Esophagus muscularis mucosa (tissue), 4 donors: ENCODE data around the gene FIGNL2. TPM values are rescaled to one million over a fixed set of nuclear protein-coding genes. Genes with fewer than 3 reads are reported as not detected.
"Not testable (repeated sequence)": the region's sequence is repeated elsewhere in the genome, so short reads cannot be mapped to it uniquely, and the experiment has no call there.

ENCODE experiments used
- DNase-seq: peaks from one replicate; pipeline ENCODE4 v3.0.0-alpha.2; 2017; ENCODE audit errors: extremely low spot score
- H3K27ac ChIP-seq, 4 donors: fragments of 200-600 bp; sonication (generic); replicated peaks in 1 of 4; 1 replicate in 3 of 4; 2 replicates in 1 of 4; pipeline ENCODE4 v1.5.1; 2016 to 2019; ENCODE audit warnings: mild to moderate bottlenecking in 1 of 4
- H3K27me3 ChIP-seq, 4 donors: fragments of 200-600 bp; sonication (generic); one replicate each; pipeline versions ENCODE4 v1.5.1 to v1.6.0; 2016 to 2019
- H3K36me3 ChIP-seq, 4 donors: fragments of 200-600 bp; sonication (generic); one replicate each; pipeline ENCODE4 v1.5.1; 2016 to 2019
- H3K4me1 ChIP-seq, 4 donors: fragments of 200-600 bp; sonication (generic); one replicate each; pipeline ENCODE4 v1.5.1; 2016 to 2019
- H3K4me3 ChIP-seq, 4 donors: fragments of 200-600 bp; sonication (generic); 1 replicate in 2 of 4; 2 replicates in 2 of 4; pipeline ENCODE4 v1.5.1; 2016 to 2019; ENCODE audit warnings: mild to moderate bottlenecking in 4 of 4, moderate library complexity in 1 of 4
- H3K9me3 ChIP-seq, 4 donors: fragments of 200-600 bp; sonication (generic); 1 replicate in 3 of 4; 2 replicates in 1 of 4; pipeline ENCODE4 v1.5.1; 2016 to 2019
- CTCF ChIP-seq, 3 experiments: fragments of 200-600 bp in 2 of 3; fragments of 450-650 bp in 1 of 3; sonication (generic) in 2 of 3; IDR thresholded peaks; one replicate each; pipeline ENCODE4 v1.5.1; 2017 to 2019; ENCODE audit warnings: antibody characterized with exemption in 3 of 3, mild to moderate bottlenecking in 2 of 3, moderate library complexity in 1 of 3
- EP300 ChIP-seq: sonication (generic); formaldehyde crosslinking; IDR thresholded peaks from one replicate; pipeline ENCODE4 v1.6.1; 2017; ENCODE audit warnings: antibody characterized with exemption
- POLR2A ChIP-seq: fragments of 450-650 bp; IDR thresholded peaks from one replicate; pipeline ENCODE4 v1.6.1; 2017; ENCODE audit warnings: antibody characterized with exemption, moderate library complexity, mild to moderate bottlenecking, low read depth
- POLR2AphosphoS5 ChIP-seq, 2 donors: sonication (generic); formaldehyde crosslinking; IDR thresholded peaks; one replicate each; pipeline ENCODE4 v1.6.1; 2017; ENCODE audit warnings: antibody characterized with exemption in 2 of 2
- WGBS: methylation state at CpG from one replicate; pipeline ENCODE4 v1.1.5; 2018; 5-methylcytosine and 5-hydroxymethylcytosine counted together
- intact Hi-C: fragments of 100-400 bp; cut with DNase I; formaldehyde crosslinking; loops from one replicate; pipeline ENCODE4 v1.15.1; 2023
- total RNA-seq, 4 donors: library from RNA; depleted of rRNA; stranded (reverse); fragments of >200 nt; gene quantifications; one replicate each; pipeline versions ENCODE4 v1.1.0 to v1.2.1, GENCODE V29; 2016

The FIGNL2 gene
- total RNA-seq, 4 donors from 2014 or later = 0.23 to 0.42 (median 0.36) TPM

GRCh38 chr12:51801027-51801426 is 47.5 kb downstream of the FIGNL2 start:
- Histone ChIP-seq H3K4me3 (no peak overlapping the region), H3K36me3 (no peaks in the 10 kb centered on the region), H3K27ac (no peak overlapping the region), H3K4me1 (no peaks in the 10 kb centered on the region), H3K27me3 (no peaks in the 10 kb centered on the region), H3K9me3 (no peaks in the 10 kb centered on the region)
- intact Hi-C loops = no loop called here
- no peak for DNase-seq
- TF ChIP-seq POLR2AphosphoS5 (IDR thresholded peaks at IDR 0.05) (no peak), CTCF (IDR thresholded peaks at IDR 0.05) (no peak), POLR2A (no peak), EP300 (no peak)
- 92% methylated on average over 1 of the region's 1 CpG for WGBS

DNA sequence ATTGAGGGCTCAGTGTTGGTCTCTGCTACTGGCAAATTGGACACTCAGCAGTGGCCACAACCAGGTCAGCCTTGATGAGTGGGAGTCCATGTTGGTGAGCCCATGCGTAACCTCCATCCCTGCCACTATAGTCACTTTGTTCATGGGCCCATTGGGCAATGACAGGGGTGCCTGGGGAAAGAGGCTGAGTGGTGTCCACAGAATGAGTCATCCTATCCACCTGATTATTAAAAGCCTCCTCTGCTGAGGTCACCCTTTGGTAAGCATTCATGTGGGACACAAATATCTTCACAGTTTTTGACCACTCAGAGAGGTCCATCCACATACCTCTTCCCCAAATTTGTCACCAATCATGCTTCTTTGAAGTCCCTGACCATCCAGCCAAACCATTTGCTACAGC is 50.0 kb downstream of the FIGNL2 start:
- H3K9me3 ChIP-seq = no peaks in the 10 kb centered on the region
- H3K4me3 ChIP-seq = no peak overlapping the region
- no peak for TF ChIP-seq EP300
- no peak for TF ChIP-seq POLR2AphosphoS5 (IDR thresholded peaks at IDR 0.05)
- no peak for TF ChIP-seq POLR2A
- TF ChIP-seq CTCF (IDR thresholded peaks at IDR 0.05) = no peak
- no peak overlapping the region for H3K27ac ChIP-seq
- H3K36me3 ChIP-seq = no peaks in the 10 kb centered on the region
- WGBS = 100% methylated on average over 1 of the region's 1 CpG
- intact Hi-C loops = no loop called here
- H3K27me3 ChIP-seq = no peaks in the 10 kb centered on the region
- no peak for DNase-seq
- no peaks in the 10 kb centered on the region for H3K4me1 ChIP-seq

DNA sequence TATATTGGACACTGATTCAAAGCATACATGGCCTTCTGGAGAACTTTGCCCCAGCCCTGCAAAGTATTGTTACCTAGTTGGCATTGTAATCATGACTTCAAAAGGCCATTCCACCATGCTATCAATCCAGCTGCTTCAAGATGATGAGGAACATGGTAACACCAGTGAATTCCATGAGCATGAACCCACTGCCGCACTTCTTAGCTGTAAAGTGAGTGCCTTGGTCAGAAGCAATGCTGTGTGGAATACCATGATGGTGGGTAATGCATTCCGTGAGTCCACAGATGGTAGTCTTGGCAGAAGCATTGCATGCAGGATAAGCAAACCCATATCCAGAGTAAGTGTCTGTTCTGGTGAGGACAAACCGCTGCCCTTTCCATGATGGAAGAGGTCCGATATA is 50.5 kb downstream of the FIGNL2 start:
- H3K4me3 ChIP-seq, DNase-seq, H3K4me1 ChIP-seq, intact Hi-C loops, H3K36me3 ChIP-seq, H3K27ac ChIP-seq, H3K27me3 ChIP-seq, H3K9me3 ChIP-seq: not testable (repeated sequence)
- 100% methylated on average over 4 of the region's 4 CpGs for WGBS

DNA sequence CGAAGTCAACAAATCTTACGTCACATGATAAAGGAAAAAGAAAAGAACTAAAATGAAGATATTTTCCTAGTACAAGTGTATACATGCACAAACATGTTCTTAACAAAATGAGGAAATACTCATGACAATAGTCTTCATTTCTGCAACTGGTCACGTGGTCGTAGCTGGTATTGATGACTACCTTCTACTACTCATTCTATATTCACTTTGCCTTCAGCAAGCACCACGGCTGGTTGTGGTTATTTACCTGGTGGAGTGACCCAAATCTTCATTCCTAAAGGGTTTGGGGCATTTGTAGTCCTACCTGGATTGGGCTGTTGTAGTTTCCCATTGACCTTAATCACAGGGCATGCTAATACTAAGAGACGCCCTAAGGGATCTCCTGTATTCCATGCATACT is 51.2 kb downstream of the FIGNL2 start:
- no peak for DNase-seq
- Histone ChIP-seq H3K27ac (no peak overlapping the region), H3K36me3 (no peaks in the 10 kb centered on the region), H3K27me3 (no peaks in the 10 kb centered on the region), H3K4me1 (no peaks in the 10 kb centered on the region), H3K9me3 (no peaks in the 10 kb centered on the region), H3K4me3 (no peak overlapping the region)
- intact Hi-C loops = no loop called here
- WGBS = 90% methylated on average over 6 of the region's 6 CpGs
- TF ChIP-seq CTCF (IDR thresholded peaks at IDR 0.05) (no peak), EP300 (no peak), POLR2A (no peak), POLR2AphosphoS5 (IDR thresholded peaks at IDR 0.05) (no peak)

GRCh38 chr12:51793201-51793600 is 55.3 kb downstream of the FIGNL2 start:
- no peaks in the 10 kb centered on the region for H3K4me1 ChIP-seq
- intact Hi-C loops = no loop called here
- H3K36me3 ChIP-seq = no peaks in the 10 kb centered on the region
- H3K27ac ChIP-seq = no peak overlapping the region
- H3K4me3 ChIP-seq = no peak overlapping the region
- H3K27me3 ChIP-seq = no peaks in the 10 kb centered on the region
- DNase-seq = no peak
- no peaks in the 10 kb centered on the region for H3K9me3 ChIP-seq
- TF ChIP-seq EP300 (no peak), POLR2A (no peak), CTCF (IDR thresholded peaks at IDR 0.05) (no peak), POLR2AphosphoS5 (IDR thresholded peaks at IDR 0.05) (no peak)
- 93% methylated on average over 1 of the region's 1 CpG for WGBS
